ENCODE results near the gene NRTN. TPM values are rescaled to one million over a fixed set of nuclear protein-coding genes. Genes with fewer than 3 reads are reported as not detected.

The NRTN gene
- polyA plus RNA-seq, 1 donor, result 2.3 TPM

- Histone ChIP-seq H3K4me1 (ENCODE audit: control insufficient read depth, insufficient read depth, low read length) (peaks cover 27% of the 10 kb centered on the region), H3K27me3 (ENCODE audit: control insufficient read depth, insufficient read depth, low read length) (peaks cover 3% of the 10 kb centered on the region), H3K4me3 (ENCODE audit: low read length) (peak overlapping the region; percentile 58), H3K9me3 (ENCODE audit: control insufficient read depth, low read depth, low read length) (peaks cover 4% of the 10 kb centered on the region), H3K36me3 (ENCODE audit: control insufficient read depth, insufficient read depth, low read length) (no peaks in the 10 kb centered on the region), H3K27ac (ENCODE audit: low read length) (peak overlapping the region; percentile 70)
- 0% methylated on average over 4 of the region's 91 CpGs for WGBS (ENCODE audit: insufficient coverage, low lambda C conversion rate)
- peak; percentile 97 to 98 for DNase-seq
Observed at GRCh38 chr19:5827891-5828660, 23.2 kb downstream of the NRTN start.

GRCh38 chr19:5828661-5829566, 24.0 kb downstream of the NRTN start:
- peaks cover 2% of the 10 kb centered on the region for H3K9me3 ChIP-seq (ENCODE audit: control insufficient read depth, low read depth, low read length)
- no peaks in the 10 kb centered on the region for H3K36me3 ChIP-seq (ENCODE audit: control insufficient read depth, insufficient read depth, low read length)
- H3K4me1 ChIP-seq (ENCODE audit: control insufficient read depth, insufficient read depth, low read length), result peaks cover 27% of the 10 kb centered on the region
- peak in 1 of 2 donors; percentile 58 for DNase-seq
- H3K4me3 ChIP-seq (ENCODE audit: low read length), result peak overlapping the region; percentile 58
- peaks cover 3% of the 10 kb centered on the region for H3K27me3 ChIP-seq (ENCODE audit: control insufficient read depth, insufficient read depth, low read length)
- no CpG with 5 or more reads among the region's 47 CpGs for WGBS (ENCODE audit: insufficient coverage, low lambda C conversion rate)
- peak overlapping the region; percentile 70 for H3K27ac ChIP-seq (ENCODE audit: low read length)

- peaks cover 3% of the 10 kb centered on the region for H3K27me3 ChIP-seq (ENCODE audit: control insufficient read depth, insufficient read depth, low read length)
- H3K36me3 ChIP-seq (ENCODE audit: control insufficient read depth, insufficient read depth, low read length), result no peaks in the 10 kb centered on the region
- DNase-seq, result no peak
- H3K27ac ChIP-seq (ENCODE audit: low read length), result no peak overlapping the region
- H3K9me3 ChIP-seq (ENCODE audit: control insufficient read depth, low read depth, low read length), result no peaks in the 10 kb centered on the region
- peaks cover 27% of the 10 kb centered on the region for H3K4me1 ChIP-seq (ENCODE audit: control insufficient read depth, insufficient read depth, low read length)
- no peak overlapping the region for H3K4me3 ChIP-seq (ENCODE audit: low read length)
- WGBS (ENCODE audit: insufficient coverage, low lambda C conversion rate), result no CpG with 5 or more reads among the region's 34 CpGs
Observed at GRCh38 chr19:5829567-5830310, 24.9 kb downstream of the NRTN start.

- H3K36me3 ChIP-seq (ENCODE audit: control insufficient read depth, insufficient read depth, low read length), result no peaks in the 10 kb centered on the region
- DNase-seq, result no peak
- H3K27ac ChIP-seq (ENCODE audit: low read length), result no peak overlapping the region
- peaks cover 27% of the 10 kb centered on the region for H3K4me1 ChIP-seq (ENCODE audit: control insufficient read depth, insufficient read depth, low read length)
- H3K4me3 ChIP-seq (ENCODE audit: low read length), result no peak overlapping the region
- 100% methylated on average over 1 of the region's 9 CpGs for WGBS (ENCODE audit: insufficient coverage, low lambda C conversion rate)
- no peaks in the 10 kb centered on the region for H3K9me3 ChIP-seq (ENCODE audit: control insufficient read depth, low read depth, low read length)
- H3K27me3 ChIP-seq (ENCODE audit: control insufficient read depth, insufficient read depth, low read length), result peaks cover 3% of the 10 kb centered on the region
Observed at GRCh38 chr19:5831159-5831558, 26.3 kb downstream of the NRTN start.

GRCh38 chr19:5832061-5832460, 27.2 kb downstream of the NRTN start:
- no peak for DNase-seq
- peaks cover 19% of the 10 kb centered on the region for H3K4me1 ChIP-seq (ENCODE audit: control insufficient read depth, insufficient read depth, low read length)
- no CpG with 5 or more reads among the region's 22 CpGs for WGBS (ENCODE audit: insufficient coverage, low lambda C conversion rate)
- H3K27ac ChIP-seq (ENCODE audit: low read length), result no peak overlapping the region
- no peak overlapping the region for H3K4me3 ChIP-seq (ENCODE audit: low read length)
- no peaks in the 10 kb centered on the region for H3K9me3 ChIP-seq (ENCODE audit: control insufficient read depth, low read depth, low read length)
- no peaks in the 10 kb centered on the region for H3K36me3 ChIP-seq (ENCODE audit: control insufficient read depth, insufficient read depth, low read length)
- H3K27me3 ChIP-seq (ENCODE audit: control insufficient read depth, insufficient read depth, low read length), result peaks cover 3% of the 10 kb centered on the region

GRCh38 chr19:5832527-5833216, 27.8 kb downstream of the NRTN start:
- no peak overlapping the region for H3K4me3 ChIP-seq (ENCODE audit: low read length)
- H3K4me1 ChIP-seq (ENCODE audit: control insufficient read depth, insufficient read depth, low read length), result peaks cover 15% of the 10 kb centered on the region
- H3K27ac ChIP-seq (ENCODE audit: low read length), result no peak overlapping the region
- no peaks in the 10 kb centered on the region for H3K36me3 ChIP-seq (ENCODE audit: control insufficient read depth, insufficient read depth, low read length)
- no peaks in the 10 kb centered on the region for H3K9me3 ChIP-seq (ENCODE audit: control insufficient read depth, low read depth, low read length)
- whole genome bisulfite sequencing (ENCODE audit: insufficient coverage, low lambda C conversion rate), result 80% methylated on average over 1 of the region's 6 CpGs
- no peak for DNase-seq
- peaks cover 3% of the 10 kb centered on the region for H3K27me3 ChIP-seq (ENCODE audit: control insufficient read depth, insufficient read depth, low read length)

DNA sequence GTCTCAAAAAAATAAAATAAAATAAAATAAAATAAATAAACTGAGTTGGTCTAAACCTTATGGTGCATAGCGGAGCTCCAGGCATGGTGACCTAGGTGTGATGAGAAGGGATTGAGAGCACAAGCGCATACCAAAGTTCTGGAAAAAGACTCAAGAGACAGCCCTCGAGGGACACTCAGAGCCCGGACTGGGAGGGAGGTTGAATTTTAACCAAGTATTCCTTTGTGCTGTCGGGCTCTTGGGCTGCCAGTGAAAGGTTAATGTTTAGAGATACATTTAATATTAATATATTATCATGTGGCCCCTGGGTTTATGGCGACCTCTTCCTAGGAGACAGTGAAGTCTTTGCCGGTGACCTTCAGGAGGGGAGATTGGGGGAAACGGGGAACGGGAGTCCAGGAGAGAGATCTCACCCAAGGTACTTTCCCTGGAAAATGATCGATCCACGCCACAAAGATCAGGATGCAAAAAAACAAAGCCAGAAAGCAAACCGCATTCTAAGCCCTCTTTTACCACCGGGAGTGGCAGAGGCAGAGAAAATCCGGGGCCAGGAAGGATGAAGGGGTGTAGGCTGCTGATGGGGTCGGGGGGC, 33.0 kb downstream of the NRTN start:
- Histone ChIP-seq H3K9me3 (ENCODE audit: control insufficient read depth, low read depth, low read length) (no peaks in the 10 kb centered on the region), H3K27me3 (ENCODE audit: control insufficient read depth, insufficient read depth, low read length) (no peaks in the 10 kb centered on the region), H3K36me3 (ENCODE audit: control insufficient read depth, insufficient read depth, low read length) (no peaks in the 10 kb centered on the region), H3K27ac (ENCODE audit: low read length) (no peak overlapping the region), H3K4me1 (ENCODE audit: control insufficient read depth, insufficient read depth, low read length) (peaks cover 15% of the 10 kb centered on the region), H3K4me3 (ENCODE audit: low read length) (no peak overlapping the region)
- WGBS (ENCODE audit: insufficient coverage, low lambda C conversion rate), result no CpG with 5 or more reads among the region's 15 CpGs
- DNase-seq, result no peak

DNA sequence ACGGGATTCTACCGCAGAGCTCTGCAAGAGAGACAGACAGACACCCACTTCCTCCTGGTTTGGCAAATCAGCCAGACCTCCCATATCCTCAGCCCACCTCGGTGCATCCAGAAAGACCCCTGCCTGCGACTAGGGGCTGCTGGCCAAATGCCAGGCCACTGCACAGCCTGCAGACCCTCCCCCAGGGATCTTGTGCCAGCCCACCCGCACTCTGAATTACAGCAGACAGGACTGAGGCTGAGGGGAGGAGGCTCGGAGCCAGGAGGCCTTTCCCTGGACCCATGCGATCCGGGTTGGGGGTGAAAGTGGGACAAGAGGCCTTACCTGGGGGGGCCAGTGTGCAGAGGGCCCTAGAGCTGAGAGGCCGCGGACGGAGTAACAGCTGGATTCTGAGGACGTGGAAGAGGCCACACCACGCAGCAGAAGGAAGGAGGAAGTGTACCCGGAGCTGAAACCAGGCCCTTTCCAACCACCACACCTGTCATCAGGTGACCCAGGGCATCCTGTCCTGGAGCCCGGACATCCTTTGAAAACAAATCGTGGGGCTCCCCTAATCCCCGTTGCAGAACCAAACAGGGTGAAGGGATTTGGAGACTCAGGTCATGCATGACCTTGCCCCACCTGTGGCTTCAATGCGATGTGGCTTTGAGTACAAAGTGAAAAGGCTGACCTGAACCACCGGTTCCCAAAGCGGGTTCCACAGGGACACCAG, 33.6 kb downstream of the NRTN start:
- H3K27me3 ChIP-seq (ENCODE audit: control insufficient read depth, insufficient read depth, low read length), result no peaks in the 10 kb centered on the region
- no peak overlapping the region for H3K4me3 ChIP-seq (ENCODE audit: low read length)
- DNase-seq, result no peak
- H3K4me1 ChIP-seq (ENCODE audit: control insufficient read depth, insufficient read depth, low read length), result peaks cover 15% of the 10 kb centered on the region
- no peaks in the 10 kb centered on the region for H3K36me3 ChIP-seq (ENCODE audit: control insufficient read depth, insufficient read depth, low read length)
- WGBS (ENCODE audit: insufficient coverage, low lambda C conversion rate), result no CpG with 5 or more reads among the region's 20 CpGs
- H3K27ac ChIP-seq (ENCODE audit: low read length), result no peak overlapping the region
- no peaks in the 10 kb centered on the region for H3K9me3 ChIP-seq (ENCODE audit: control insufficient read depth, low read depth, low read length)

Data from large intestine (tissue), 3 donors.